ENCODE data around the gene PICK1.
A peak's percentile ranks its signal among the peaks of the same experiment; 100 is the strongest.
"Not testable (repeated sequence)": the region's sequence is repeated elsewhere in the genome, so short reads cannot be mapped to it uniquely, and the experiment has no call there.

PICK1 gene

DNA sequence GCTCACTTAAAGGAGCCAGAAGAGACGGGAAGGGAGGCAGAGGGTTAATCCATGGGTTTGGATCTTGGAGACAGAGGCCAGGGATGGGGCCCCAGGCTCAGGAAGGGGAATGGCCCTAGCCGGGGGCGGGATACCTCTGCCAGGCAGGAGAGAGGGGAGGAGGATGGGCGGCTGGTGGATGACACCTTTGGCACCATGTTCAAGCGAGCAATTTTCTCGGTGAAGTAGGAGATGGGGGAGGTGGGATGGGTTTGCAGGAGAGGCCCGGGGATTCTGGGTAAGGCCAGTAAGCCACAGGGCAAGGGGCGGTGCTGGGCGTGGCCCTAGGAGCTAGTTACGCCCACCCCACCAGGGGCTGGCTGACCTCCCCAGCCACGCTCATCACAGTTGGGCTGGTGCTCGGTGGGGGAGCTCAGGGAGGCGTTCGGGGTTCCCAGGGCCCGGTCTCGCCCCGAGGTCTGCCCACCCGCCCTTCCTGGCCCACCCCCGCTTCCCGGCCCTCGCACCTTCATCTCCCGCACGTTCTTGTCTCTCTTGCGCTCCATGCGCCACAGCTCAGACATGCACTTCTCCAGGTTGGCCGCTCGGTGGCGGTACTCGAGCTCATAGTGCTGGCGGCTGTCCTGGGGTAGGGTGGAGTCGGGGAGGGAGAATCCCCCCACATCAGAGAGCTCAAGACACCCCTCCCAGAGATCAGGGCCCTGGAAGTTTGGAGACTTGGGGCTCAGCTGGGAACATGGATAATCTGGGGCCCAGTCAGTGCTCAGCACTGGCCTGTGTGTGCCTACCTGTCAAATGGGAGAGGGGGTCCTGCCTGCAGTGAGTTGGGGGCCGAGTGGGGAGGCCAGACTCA lies 40.6 kb downstream of the PICK1 start:
- no peak for DNase-seq

DNA sequence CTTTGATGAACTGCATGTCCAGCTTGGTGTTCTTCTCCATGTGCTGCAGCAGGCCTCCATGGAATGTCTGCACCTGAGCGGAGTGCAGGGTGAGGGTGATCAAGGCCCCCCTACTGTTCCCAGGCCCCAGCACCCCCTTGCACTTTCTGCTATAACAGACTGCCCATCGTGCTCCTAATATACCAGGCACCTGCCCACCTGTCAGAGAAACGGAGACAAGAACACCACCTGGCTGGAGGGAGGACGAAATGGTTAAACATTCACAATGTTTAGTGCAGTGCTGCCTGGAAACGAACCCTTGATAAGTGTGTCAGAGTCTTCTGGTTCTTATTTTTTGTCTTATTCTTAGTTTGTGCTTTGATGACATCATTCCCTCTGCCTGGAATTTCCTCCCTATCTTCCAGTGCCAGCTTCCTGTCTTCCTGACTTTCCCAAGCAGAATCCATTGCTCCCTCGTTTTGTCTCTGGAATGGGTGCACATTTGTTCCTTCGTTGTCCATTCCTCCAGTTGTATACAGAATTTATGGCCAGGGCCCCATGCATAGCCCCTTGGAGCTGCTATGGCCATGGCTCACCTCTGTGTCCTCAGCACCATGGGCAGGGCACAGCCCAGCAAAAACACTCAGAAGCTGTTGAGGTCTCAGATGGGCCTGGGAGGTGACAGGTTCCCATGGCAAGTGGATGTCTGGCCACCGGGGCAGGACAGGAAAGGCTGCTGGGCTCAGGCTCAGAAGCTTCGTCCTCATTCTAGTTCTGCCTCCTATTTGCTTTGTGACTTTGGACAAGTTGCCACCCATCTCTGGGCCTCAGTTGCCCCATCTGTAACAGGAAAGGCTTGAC lies 41.4 kb downstream of the PICK1 start:
- no peak for DNase-seq

DNA sequence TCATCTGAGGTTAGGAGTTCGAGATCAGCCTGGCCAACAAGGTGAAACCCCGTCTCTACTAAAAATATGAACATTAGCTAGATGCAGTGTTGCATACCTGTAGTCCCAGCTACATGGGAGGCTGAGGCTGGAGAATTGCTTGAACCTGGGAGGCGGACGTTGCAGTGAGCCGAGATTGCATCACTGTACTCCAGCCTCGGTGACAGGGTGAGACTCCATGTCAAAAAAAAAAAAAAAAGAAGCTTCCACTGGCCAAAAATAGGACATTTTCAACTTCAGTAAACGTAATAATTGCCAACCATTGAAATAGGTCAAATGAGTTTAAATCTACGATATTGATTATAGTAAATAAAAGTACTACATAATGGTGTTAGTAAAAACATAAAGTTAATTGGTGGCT lies 46.4 kb downstream of the PICK1 start:
- DNase-seq = no peak

DNA sequence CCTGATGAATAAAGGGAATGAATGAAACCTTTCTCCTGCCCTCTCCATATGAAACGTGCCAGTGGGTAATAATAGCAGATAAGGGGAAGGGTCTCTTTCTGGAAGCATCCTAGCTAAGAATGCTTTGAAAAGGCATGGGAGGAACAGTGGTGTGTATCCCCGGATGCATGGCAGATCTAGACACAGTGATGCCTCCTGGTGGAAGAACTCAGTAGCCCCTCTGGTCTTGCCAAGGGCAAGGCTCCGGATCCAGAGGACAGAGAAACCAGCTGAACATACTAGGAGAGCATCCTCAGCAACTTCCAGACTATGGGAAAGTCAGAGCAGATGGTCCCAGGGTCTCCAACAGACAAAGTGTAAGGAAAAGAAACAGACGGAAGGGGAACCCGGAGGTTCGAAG lies 46.9 kb downstream of the PICK1 start:
- no peak for DNase-seq

DNA sequence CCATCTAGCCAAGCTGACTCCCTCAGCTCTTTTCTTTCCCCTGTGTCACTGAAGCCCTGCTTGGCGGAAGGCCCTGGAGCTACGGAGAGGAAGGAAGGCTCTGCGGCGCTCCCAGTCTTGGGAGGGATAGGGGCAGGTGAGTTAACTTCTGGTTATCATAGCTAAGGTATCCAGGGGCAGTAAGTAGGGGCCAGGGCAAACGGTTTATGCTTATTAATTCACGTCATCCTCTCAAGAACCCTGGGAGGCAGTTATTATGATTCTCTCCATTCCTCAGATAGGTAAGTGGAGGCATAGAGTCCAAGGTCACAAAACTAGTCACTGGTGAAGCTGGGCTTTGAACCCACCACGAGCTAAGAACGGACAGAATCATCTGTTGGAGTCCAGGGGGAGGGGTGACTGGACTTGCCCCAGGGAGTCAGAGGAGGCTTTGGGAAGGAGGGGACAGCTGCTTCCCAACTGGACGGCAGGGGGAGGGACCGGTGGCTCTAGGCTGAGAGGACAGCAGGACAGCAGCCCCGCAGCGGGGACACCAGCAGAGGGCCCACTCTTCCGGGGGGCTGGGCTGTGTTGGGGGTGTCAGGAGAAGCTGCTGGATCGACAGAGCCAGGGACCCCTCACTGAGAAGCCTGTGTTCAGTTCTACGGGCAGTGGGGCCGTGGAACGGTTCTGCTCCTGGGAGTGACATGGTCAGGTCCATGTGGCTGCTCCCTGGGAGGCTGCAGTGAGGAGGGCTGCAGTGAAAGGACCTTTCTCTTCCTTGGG lies 49.8 kb downstream of the PICK1 start:
- no peak for DNase-seq

DNA sequence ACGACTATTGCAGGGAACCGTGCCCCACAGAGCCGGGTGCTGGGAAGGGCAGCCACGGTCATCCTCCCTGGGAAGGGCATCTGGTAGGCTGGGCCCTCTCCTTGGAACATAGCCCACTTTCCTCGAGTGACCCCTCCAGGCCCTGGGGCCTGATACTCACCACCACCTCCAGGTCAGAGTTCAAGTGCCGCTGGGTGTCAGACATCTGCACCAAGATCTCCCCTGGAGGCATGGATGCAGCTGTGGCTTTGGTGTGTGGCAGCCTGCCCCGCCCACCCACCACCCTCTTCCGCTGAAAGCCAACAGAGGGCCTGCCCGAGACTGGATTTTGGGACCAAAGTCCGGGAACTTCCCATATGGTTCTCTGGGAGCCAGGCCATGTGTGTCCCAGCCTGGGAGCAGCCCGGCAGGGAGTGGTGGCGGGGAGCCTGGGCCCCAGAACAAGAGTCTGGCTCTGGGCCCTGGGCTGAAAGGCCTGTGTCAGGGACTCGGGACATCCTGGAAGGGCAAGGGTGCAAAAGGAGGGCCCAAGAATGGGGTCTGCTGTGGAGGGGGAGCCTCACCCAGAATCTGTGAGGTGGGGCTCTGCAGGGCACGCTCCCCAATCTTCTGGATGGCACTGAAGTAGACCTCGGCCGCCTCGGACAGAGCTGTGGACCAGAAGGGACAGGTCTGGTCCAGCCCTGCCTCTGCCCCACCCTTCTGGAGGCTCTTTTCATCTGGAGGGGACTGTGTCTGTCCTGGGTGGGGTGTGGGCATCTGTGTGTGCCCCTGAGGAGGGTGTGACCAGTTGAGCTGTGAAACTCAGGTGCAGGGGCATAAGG lies 50.7 kb downstream of the PICK1 start:
- DNase-seq = no peak

DNA sequence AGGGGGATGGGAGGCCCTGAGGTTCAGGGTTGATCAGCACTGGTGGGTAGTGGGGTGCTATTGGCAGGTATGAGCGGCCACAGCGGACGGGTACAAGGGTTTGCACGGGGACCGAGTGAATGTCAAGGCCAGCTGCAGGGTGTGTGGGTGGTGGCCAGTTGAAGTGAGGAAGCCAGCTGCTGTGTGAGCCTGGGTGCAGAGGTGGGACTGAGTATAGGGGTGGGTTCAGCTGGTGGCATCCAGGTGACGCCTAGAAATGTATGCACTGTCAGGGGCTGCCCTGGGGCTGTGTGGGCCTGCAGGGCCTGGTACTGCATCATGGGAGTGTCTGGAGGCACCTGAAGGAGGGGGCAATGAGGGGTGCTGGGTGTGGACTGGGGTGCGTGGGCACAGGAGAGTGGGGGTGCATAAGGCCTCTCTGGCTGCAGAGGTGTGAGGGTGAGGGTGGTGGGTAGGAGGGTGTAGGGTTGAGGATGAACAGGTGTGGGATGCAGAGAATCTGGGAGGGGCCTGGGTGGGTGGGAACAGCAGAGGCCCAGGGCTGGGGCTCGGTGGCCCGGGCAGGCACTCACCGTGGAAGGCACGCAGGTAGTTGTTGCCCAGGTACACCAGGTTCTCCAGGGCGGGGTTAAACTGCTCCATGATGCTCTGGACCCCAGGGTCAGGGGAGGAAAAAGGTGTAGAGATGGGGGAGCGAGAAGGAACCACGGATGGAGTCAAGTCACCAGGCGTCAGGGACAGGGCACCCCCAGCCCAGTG lies 51.5 kb downstream of the PICK1 start:
- DNase-seq = no peak

DNA sequence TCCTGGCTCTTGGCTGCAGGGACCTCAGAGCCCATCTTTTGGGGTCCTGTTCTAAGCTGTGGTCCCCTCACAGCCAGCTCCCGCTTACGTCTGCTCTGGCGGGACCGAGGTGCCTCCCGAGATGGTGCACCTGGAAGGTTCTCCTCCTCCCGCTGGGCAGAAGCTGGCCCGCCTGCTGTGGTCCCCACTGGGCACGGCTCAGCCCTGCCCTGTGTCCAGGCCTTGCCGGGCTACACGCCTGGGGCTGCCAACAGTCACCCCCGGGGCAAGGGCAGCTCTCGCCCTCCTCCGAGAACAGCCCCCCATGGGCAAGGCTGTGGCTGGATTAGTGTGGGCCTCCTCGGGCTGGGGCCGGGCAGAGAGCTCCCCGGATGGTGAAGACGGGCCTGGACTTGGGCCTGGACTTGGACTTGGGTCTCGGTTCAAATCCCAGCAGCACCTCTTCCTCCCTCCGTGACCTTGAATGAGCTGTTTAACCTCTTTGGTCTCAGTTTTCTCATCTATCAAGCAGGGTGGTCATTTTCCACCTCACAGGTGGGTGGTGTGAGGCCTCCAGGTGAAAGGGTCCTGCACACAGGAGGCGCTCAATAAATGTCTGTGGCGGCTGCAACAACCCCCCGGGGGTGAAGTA lies 52.3 kb downstream of the PICK1 start:
- DNase-seq = peak; percentile 10

DNA sequence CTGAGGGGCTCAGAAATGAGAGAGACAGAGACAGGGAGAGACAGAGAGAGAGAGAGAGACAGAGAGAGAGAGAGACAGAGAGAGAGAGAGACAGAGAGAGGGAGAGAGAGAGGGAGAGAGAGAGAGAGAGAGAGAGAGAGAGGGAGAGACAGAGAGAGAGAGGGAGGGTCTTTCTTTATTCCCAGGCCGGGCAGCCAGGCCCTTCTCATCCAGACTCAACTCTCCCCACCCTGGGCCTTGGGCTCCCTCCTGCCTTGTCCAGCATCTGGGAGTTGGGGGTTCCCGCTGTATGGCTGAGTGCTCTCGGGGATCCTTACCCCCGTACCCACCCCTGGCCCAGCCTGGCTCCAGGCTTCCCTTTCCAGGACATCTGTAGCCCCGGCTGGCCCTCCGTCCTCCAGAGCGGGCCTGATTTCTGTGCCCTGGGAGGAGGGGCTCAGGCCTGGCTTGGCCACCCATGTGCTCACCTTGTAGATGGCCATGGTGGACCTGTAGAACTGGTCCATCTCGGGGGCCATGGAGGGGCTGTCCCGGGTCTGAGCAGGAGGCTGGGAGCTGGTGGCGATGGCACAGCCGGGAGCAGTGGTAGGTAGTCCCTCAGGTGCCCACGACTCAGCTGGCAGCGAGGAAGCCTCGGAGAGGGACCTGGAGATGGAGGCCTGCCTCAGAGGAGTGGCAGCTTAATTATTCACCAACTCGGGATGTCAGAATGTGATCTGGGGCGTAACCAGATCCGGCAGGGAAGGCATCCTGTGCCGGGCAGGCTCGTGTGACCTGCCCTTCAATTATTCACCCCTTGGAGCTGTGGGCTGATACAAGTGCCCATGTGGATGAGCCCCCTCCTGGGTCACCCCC lies 53.0 kb downstream of the PICK1 start, which contains the start of gene BAIAP2L2:
Gene BAIAP2L2 (minus strand): TSS at position 677 of the 855 bp plus-strand sequence. CDS start 159 bp downstream, at position 518.
- no peak for DNase-seq

DNA sequence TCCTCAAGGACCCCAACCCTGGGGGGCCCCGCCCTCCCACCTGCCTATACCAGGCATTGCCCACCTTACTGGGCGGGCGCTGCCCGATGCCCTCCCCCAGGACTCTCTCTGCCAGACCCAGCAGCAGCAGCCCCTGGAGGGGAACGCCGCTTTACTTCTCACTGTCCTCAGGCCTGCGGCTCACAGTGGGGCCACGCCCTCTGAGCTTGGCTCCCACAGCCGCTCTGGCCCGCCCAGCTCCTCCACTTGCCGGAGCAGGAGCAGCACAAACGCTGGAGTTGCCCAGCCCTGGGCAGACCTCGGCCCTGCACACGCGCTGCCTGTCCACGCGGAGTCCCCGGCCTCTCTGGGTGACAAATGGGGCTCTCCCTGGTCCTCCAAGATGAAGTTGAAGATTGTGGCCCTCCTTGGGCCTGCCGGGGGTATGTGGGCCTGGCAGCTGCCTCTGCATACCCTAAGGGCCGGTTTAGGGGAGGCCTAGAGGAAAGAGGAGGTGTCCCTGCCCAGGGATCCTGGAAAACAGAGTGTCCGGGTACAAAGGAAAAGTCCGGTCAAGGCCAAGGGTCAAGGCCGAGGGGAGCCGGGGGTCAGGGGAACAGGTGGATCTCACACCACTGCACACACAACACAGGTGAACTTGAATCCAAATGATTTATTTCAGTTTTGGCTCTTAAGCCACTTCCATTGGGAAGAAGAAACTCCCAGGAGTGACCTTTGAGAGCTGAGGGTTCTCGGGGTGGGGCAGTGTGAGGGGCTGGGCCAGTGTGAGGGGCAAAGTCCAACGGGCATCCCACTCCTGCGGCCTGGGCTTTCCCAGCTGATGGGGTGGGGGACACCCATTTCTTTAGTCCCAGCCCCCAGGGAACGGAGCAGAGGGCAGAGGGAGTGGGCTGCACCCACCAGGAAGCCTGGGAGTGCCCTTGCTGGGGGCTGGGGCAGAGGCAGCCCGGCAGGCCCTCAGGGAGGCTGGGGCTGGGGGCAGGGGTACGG lies 54.0 kb downstream of the PICK1 start:
- no peak for DNase-seq

DNA sequence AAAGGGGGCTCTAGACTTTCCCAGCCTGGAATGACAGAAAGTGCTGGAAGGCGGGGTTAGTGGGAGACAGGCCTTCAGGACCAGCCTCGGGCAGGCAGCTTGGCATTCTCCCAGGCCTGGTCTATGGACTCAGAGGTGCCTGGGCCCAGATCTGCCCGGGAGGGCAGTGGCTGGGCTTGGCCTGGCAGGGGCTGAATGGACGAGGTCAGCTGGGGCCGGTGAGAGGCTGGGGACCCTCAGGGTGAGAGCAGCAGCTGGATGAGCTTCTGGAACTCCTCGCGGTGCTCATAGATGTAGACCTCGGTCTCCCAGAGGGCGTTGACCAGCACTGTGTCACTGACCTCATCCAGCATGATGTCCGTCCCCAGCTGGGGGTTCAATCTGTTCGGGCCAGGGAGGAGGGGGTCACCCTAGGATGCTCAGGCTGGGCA lies 54.7 kb downstream of the PICK1 start:
- no peak for DNase-seq

DNA sequence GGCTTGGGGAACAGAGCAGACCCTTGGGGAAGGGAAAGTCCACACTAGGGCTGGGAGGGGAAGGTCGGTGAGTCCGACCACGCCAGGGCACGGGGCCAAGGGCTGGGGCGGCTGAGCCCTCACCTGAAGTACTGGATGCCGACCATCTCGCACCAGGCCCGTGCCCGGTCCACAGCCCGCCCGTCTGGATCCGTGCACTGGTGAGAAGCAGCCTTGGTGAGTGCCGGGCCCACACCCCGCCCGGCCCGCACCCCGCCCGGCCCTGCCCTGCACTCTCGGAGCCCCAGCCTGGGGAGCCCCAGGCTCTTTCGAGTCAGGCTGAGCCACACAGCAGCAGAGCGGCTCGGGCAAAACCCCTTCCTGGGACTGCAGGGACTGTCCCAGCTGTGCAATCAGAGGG lies 55.2 kb downstream of the PICK1 start:
- DNase-seq = no peak

DNA sequence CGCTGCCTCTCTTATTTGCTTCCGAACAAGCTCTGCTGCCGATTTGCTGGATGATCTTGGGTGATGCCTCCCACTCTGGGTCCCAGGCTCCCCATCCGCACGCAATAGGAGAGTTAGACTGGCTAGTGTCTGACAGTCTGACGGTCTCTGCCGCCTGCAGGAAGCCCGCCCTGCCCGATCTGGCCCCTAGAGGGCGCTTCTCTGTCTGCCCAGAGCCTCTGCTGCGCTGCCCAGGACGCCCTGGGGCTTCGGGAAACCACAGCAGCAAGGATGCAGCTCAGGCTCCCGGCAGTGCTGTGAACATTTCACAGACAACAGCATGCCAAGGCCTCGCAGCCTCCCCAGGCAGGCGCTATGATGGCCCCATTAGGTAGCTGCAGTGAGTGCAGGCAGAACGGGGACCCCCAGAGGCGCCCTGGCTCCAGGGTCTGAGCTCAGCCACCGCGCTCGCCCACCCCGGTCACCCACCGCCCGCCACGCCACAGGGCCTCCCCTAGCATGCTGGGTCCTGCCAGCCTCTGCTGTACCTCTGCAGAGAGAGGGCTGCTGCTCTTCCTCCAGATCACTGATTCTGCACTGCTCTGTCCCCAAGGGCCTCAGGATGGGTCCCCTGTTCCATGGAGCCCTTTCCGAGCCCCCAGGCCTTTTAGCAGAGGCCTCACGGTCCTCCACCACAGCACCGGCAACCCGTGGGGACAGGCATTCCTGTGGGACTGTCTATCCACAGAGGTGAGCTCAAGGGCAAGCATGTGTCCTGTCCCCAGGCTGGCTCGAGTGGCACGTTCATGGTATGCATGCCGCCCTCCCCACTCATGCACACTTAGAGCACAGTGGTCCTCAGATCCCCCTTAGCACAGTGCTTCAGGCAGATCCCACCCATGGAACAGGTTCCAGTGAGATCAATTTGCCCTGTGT lies 57.5 kb downstream of the PICK1 start:
- DNase-seq = peak; percentile 35

DNA sequence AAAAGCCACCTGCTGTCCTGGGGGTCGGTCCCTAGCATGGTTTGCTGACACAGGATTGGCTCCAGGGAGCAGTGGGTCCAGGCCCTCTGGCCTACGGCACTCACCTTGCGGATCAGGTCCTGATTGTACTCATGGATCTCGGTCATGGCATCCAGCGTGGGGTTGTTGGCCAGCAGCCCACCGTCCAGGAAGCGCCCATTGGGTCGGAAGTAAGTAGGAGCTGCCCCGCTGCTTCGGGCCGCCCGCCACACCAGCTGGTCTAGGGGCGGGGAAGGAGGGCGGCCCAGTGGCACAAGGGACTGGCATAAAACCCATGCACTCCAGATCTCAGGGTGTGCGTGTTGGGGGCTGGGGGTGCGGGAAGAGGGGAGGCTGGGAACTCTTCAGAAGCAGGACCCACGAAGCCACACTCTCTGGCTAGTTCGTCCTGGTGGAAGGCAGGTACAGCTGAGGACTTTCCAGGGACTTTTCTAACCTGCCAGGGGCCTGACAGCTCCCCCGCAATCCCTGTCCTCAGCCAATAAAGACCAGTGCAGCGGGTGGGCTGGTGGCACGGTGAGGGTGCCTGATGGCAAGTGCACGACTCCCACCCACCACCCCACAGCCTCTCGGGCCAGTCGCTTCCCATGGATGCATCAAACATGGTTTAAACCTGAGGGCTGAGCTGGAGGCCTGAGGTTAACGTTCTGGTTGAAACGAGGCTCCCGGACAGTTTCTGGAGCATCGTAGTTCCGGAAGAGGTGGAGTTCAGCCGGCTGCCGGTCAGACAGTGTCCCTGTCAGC lies 58.4 kb downstream of the PICK1 start:
- no peak for DNase-seq

DNA sequence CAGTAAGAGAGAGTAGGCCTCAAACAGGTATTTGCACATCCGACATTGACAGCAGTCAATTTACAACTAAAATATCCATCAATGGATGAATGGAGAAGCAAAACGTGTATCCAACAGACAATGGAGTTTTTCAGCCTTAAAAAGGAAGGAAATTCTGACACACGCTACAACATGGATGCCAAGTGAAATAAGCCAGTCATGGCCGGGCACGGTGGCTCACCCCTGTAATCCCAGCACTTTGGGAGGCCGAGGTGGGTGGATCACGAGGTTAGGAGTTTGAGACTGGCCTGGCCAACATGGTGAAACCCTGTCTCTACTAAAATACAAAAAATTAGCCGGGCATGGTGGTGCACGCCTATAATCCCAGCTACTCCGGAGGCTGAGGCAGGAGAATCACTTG lies 60.4 kb downstream of the PICK1 start:
- not testable (repeated sequence) for DNase-seq

DNA sequence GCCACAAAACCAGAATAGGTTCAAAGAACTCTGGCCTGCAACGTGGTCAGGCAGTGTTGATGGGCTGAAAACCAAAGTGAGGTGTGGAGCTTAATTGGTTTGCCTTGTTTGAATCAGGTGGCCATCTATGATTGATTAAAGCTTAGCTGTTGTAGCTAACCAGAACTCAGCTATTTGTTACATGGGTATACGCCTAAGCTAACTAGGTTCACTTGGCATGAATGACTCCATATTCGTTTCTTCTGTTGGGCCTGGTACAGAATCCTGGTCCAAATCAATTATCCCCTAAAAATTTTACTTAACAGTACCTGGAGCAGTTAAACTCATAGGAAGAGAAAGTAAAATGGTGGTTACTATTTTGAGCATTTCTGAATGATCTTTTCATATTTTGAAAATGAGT lies 61.0 kb downstream of the PICK1 start:
- DNase-seq = no peak

DNA sequence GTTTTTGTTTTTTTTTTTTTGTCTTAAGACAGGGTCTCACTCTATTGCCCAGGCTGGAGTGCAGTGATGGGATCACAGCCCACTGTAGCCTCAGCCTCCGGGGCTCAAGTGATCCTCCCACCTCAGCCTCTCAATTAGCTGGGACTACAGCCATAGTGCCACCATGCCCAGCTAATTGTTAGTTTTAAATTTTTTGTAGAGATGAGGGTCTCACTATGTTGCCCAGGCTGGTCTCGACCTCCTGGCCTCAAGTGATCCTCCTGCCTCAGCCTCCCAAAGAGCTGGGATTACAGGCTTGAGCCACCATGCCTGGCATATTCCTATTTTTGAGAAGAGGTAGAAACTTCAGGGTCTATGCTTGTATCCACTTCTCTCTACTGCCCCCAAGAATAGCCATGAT lies 61.5 kb downstream of the PICK1 start:
- not testable (repeated sequence) for DNase-seq

Data from NCI-H146 (cell line).